HG03442 (cell line): Measurements from ENCODE around the gene TRIM4.

Experiments
- ATAC-seq: cut with Tn5 transposase; IDR thresholded peaks from one replicate; pipeline ENCODE4 v1.9.1; 2021; ENCODE audit warnings: mild to moderate bottlenecking, moderate library complexity; ENCODE audit not compliant: unreplicated experiment

Gene TRIM4

DNA sequence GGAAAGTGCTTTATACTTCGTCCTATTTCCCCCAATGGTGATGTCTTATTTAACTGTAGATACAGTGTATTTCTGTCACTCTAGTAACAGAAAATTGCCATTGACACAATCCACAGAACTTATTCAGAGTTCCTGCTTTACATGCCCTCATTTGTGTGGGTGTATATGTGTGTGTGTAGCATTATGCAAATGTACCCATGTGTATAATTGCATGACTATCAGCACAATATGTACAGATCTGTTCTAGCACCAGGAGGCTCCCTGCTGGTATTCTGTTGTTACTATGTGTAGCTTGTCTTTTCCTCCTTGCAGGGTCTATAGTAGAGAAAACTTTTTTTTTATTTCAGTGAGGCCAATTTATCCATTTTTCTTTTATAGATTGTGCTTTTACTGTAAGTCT is 75.0 kb downstream of the TRIM4 start:
- ATAC-seq: no peak

DNA sequence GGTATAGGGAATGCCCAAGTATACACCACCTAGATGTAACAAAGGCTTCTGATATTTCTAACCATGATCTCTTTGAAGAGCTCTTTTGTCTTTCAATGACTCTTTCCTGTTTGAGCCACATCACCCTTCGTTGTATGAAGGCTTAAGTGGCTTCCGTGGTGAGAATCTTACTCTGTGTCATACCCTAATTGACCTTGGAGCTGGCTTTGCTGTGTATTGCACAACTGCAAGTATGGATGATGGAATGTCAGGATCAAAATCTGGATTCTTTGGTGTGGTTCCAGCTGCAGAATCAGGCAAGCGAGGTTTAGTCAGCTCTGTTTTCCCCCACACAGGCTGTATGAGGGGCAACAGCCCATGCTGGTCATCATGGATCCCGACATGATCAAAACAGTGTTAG is 75.5 kb downstream of the TRIM4 start:
- no peak for ATAC-seq

DNA sequence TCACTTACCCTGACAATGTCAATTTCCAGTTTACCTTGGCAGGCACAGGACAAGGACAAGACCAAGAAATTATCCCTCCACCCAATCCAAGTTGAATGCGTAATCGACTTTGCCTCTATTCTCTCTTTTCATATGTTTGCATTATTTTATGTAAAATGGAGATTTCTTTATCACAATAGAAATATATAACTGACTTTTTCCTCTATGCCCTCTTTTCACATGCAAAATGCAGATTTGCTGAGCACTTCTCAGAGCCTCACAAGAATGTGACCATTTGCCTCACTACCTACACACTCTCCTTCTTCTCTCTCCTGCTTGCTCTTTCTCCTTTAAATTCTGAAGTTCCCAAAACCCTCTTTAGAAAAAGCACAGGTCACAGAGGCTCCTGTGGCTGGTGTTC is 76.4 kb downstream of the TRIM4 start:
- no peak for ATAC-seq
